ENCODE measurements around the gene PGP.

- TF ChIP-seq CTCF (IDR thresholded peaks at IDR 0.05) = no peak
- TF ChIP-seq POLR2AphosphoS5 (IDR thresholded peaks at IDR 0.05; ENCODE audit: low read depth, low read length) = no peak
Measured at GRCh38 chr16:2170587-2171435, 43.8 kb downstream of the PGP start.
